ENCODE results near the gene TMEM37.

The TMEM37 gene

DNA sequence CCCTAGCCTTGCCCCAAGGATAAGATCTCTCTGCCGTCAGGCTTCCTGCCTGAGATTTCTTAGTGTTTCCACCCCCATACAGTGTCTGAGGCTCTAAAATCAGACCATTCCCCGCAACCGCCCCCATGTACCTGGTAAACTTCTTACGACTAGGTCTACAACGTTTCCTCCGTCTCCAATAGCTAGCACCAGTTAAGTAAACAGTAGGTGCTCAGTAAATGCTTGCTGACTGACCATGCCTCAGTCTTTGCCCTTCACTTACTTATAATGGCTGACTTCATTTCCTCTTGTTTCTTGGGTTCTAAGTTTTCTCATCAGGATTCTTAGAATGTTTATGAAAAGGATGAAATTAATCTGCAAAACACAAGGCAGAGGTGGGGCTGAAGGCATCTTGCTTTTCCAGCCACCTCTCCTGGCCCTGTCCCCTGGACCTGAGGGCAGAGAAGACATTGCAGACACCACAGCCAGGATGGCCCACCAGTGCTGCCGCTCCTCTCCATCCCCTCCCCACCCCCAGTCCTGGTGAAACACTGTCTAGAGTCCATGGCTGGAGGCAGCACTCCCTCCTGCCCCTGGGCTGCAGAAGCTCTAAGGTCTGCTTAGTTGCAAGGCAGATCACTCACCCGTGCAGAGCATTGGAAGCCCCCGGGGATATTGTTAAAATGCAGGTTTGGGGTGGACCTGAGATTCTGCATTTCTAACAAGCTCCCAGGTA lies 16.9 kb downstream of the TMEM37 start:
- Histone ChIP-seq H3K27ac (ENCODE audit: low read depth, low read length) (no peak overlapping the region), H3K36me3 (ENCODE audit: insufficient read depth, low read length) (no peaks in the 10 kb centered on the region), H3K9me3 (ENCODE audit: low read length) (no peaks in the 10 kb centered on the region), H3K27me3 (ENCODE audit: control insufficient read depth in 1 of 2, insufficient read depth in 2 of 2, low read length in 2 of 2) (peaks cover 0 to 5% of the 10 kb centered on the region in 2 donors), H3K9ac (ENCODE audit: low read length) (no peak overlapping the region), H3K4me1 (ENCODE audit: insufficient read depth, low read length) (no peaks in the 10 kb centered on the region), H3K4me3 (ENCODE audit: low read depth in 1 of 2, low read length in 2 of 2) (no peak overlapping the region)

GRCh38 chr2:119449521-119449920 lies 17.9 kb downstream of the TMEM37 start:
- peaks cover 0 to 5% of the 10 kb centered on the region in 2 donors for H3K27me3 ChIP-seq (ENCODE audit: control insufficient read depth in 1 of 2, insufficient read depth in 2 of 2, low read length in 2 of 2)
- no peaks in the 10 kb centered on the region for H3K9me3 ChIP-seq (ENCODE audit: low read length)
- no peak overlapping the region for H3K9ac ChIP-seq (ENCODE audit: low read length)
- no peaks in the 10 kb centered on the region for H3K4me1 ChIP-seq (ENCODE audit: insufficient read depth, low read length)
- H3K4me3 ChIP-seq (ENCODE audit: low read depth in 1 of 2, low read length in 2 of 2): no peak overlapping the region
- no peak overlapping the region for H3K27ac ChIP-seq (ENCODE audit: low read depth, low read length)
- H3K36me3 ChIP-seq (ENCODE audit: insufficient read depth, low read length): no peaks in the 10 kb centered on the region

DNA sequence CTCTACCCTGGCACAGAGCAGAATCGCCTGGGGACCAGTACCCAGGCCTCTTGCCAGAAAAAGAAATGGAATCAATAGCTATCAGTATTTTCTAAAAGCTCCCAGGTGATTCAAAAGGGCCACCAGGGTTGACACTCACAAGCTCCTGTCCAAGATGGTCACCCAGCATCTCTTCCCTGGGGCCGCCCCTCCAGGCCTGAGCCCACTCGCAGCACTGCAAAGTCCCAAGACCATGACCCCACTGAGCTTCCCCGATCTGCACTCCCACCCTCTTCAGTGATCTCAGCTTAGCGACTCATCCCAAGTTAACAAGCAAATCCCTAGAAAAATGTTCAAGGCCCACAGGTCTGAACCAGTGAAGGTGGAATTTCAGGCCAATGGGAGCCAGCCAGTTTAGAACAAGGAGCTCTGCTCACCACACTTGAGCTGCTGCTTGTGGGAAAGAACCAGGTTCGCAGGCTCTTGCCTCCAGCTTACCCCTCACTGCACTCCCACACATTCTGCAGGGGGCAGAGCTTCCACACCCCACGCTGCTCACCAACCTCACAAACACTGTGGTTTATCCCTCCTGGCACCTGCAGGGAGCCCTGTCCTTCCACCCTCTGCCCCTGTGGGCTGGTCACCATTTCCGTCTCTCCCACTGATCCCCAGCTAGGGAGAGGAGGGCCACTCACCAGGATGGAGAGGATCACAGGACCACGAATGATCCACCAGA lies 19.8 kb downstream of the TMEM37 start:
- H3K9ac ChIP-seq (ENCODE audit: low read length): no peak overlapping the region
- no peak overlapping the region for H3K4me3 ChIP-seq (ENCODE audit: low read depth in 1 of 2, low read length in 2 of 2)
- H3K27ac ChIP-seq (ENCODE audit: low read depth, low read length): no peak overlapping the region
- H3K36me3 ChIP-seq (ENCODE audit: insufficient read depth, low read length): no peaks in the 10 kb centered on the region
- peaks cover 0 to 5% of the 10 kb centered on the region in 2 donors for H3K27me3 ChIP-seq (ENCODE audit: control insufficient read depth in 1 of 2, insufficient read depth in 2 of 2, low read length in 2 of 2)
- no peaks in the 10 kb centered on the region for H3K4me1 ChIP-seq (ENCODE audit: insufficient read depth, low read length)
- no peaks in the 10 kb centered on the region for H3K9me3 ChIP-seq (ENCODE audit: low read length)

DNA sequence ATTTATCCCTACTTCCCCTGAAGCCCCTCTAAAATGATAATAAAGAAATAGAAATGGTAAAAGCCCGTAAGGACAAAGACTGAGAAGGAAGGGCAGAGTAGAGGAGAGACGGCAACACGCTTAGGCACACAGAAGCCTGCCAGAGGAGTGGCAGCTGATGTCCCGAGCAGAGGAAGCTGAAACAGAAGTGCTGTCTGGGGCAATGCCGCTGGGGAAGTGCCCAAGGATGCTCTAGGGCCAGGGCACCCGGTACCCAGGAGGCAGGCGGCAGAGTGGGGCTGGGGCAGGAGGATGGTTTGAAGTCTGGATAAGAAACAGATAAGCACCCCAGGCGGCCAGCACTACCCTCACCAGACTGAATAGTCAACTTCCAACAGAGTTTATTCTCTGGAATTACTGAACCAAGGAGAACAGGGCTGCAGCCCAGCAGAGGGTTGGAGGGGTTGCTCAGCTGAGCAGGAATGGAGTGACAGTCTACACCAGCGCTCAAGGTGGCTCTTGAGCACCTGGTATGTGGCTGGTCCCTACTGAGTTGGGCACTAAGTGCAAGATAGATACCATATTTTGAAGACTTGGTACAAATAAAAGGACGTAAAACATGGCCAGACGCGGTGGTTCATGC lies 22.4 kb downstream of the TMEM37 start:
- Histone ChIP-seq H3K9me3 (ENCODE audit: low read length) (no peaks in the 10 kb centered on the region), H3K27me3 (ENCODE audit: control insufficient read depth in 1 of 2, insufficient read depth in 2 of 2, low read length in 2 of 2) (peaks cover 0 to 5% of the 10 kb centered on the region in 2 donors), H3K36me3 (ENCODE audit: insufficient read depth, low read length) (no peaks in the 10 kb centered on the region), H3K27ac (ENCODE audit: low read depth, low read length) (no peak overlapping the region), H3K4me1 (ENCODE audit: insufficient read depth, low read length) (no peaks in the 10 kb centered on the region), H3K9ac (ENCODE audit: low read length) (no peak overlapping the region), H3K4me3 (ENCODE audit: low read depth in 1 of 2, low read length in 2 of 2) (no peak overlapping the region)

DNA sequence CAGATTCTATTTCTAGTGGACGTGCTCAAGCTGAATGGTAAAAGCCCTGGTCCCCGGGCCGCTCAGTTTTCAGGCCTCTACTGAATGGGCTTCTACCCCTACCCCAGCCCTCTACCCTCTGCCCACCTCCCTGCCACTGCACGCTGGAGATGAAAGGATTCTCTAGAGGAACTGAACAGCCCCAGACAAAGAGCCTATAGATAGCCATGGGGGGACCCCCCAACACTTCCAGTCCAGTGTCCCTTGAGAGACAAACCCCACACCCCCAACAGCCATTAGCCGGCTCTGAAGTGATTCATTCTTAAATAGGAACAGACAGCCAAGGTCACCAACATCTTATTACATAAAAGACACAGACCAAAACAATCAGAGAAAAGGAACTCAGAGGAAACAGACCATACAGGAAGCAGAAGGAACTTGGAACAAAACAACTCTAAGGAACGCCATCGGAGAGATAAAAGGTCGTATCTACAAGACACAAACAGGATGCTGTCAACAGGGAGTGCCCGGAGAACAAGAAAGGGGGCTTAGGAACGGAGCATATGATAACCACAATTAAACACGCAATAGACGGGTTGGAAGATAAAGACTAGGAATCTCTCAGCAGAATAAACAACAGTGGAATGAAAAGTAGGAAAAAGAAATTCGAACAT lies 23.5 kb downstream of the TMEM37 start:
- Histone ChIP-seq H3K4me1 (ENCODE audit: insufficient read depth, low read length) (no peaks in the 10 kb centered on the region), H3K27ac (ENCODE audit: low read depth, low read length) (no peak overlapping the region), H3K27me3 (ENCODE audit: control insufficient read depth in 1 of 2, insufficient read depth in 2 of 2, low read length in 2 of 2) (peaks cover 0 to 5% of the 10 kb centered on the region in 2 donors), H3K4me3 (ENCODE audit: low read depth in 1 of 2, low read length in 2 of 2) (no peak overlapping the region), H3K9me3 (ENCODE audit: low read length) (no peaks in the 10 kb centered on the region), H3K36me3 (ENCODE audit: insufficient read depth, low read length) (no peaks in the 10 kb centered on the region), H3K9ac (ENCODE audit: low read length) (no peak overlapping the region)

- Histone ChIP-seq H3K9me3 (ENCODE audit: low read length) (no peaks in the 10 kb centered on the region), H3K27ac (ENCODE audit: low read depth, low read length) (no peak overlapping the region), H3K27me3 (ENCODE audit: control insufficient read depth in 1 of 2, insufficient read depth in 2 of 2, low read length in 2 of 2) (no peaks in the 10 kb centered on the region), H3K4me1 (ENCODE audit: insufficient read depth, low read length) (no peaks in the 10 kb centered on the region), H3K36me3 (ENCODE audit: insufficient read depth, low read length) (no peaks in the 10 kb centered on the region), H3K4me3 (ENCODE audit: low read depth in 1 of 2, low read length in 2 of 2) (no peak overlapping the region), H3K9ac (ENCODE audit: low read length) (no peak overlapping the region)
Measured at GRCh38 chr2:119460076-119460475, 28.4 kb downstream of the TMEM37 start.

DNA sequence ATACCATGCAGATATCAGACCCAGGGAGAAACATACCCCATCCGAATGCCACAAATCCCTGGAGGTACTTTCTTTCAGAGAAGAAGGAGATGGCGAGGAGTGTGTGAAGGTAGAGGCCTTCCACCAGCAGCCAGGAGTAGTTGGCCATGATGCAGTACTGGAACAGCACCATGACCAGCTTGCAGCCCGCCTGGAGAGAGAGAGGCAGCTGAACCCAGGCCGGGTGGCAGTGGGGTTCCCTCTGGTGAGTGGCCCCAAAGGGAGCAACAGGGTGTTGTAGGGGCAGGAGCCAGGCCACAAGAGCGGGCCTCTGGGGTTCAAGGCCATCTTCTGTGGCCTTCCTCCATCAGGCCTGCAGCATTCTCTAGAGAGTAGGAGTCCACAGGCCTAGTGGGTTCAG lies 30.2 kb downstream of the TMEM37 start:
- Histone ChIP-seq H3K36me3 (ENCODE audit: insufficient read depth, low read length) (no peaks in the 10 kb centered on the region), H3K27me3 (ENCODE audit: control insufficient read depth in 1 of 2, insufficient read depth in 2 of 2, low read length in 2 of 2) (no peaks in the 10 kb centered on the region), H3K4me3 (ENCODE audit: low read depth in 1 of 2, low read length in 2 of 2) (no peak overlapping the region), H3K9me3 (ENCODE audit: low read length) (no peaks in the 10 kb centered on the region), H3K9ac (ENCODE audit: low read length) (no peak overlapping the region), H3K4me1 (ENCODE audit: insufficient read depth, low read length) (no peaks in the 10 kb centered on the region), H3K27ac (ENCODE audit: low read depth, low read length) (no peak overlapping the region)

- Histone ChIP-seq H3K36me3 (ENCODE audit: insufficient read depth, low read length) (no peaks in the 10 kb centered on the region), H3K9me3 (ENCODE audit: low read length) (no peaks in the 10 kb centered on the region), H3K4me1 (ENCODE audit: insufficient read depth, low read length) (no peaks in the 10 kb centered on the region), H3K9ac (ENCODE audit: low read length) (no peak overlapping the region), H3K27me3 (ENCODE audit: control insufficient read depth in 1 of 2, insufficient read depth in 2 of 2, low read length in 2 of 2) (no peaks in the 10 kb centered on the region), H3K27ac (ENCODE audit: low read depth, low read length) (no peak overlapping the region), H3K4me3 (ENCODE audit: low read depth in 1 of 2, low read length in 2 of 2) (no peak overlapping the region)
Measured at GRCh38 chr2:119462574-119462973, 30.9 kb downstream of the TMEM37 start.

- H3K9me3 ChIP-seq (ENCODE audit: low read length): no peaks in the 10 kb centered on the region
- no peak overlapping the region for H3K27ac ChIP-seq (ENCODE audit: low read depth, low read length)
- H3K4me3 ChIP-seq (ENCODE audit: low read depth in 1 of 2, low read length in 2 of 2): no peak overlapping the region
- no peak overlapping the region for H3K9ac ChIP-seq (ENCODE audit: low read length)
- H3K27me3 ChIP-seq (ENCODE audit: control insufficient read depth in 1 of 2, insufficient read depth in 2 of 2, low read length in 2 of 2): no peaks in the 10 kb centered on the region
- no peaks in the 10 kb centered on the region for H3K36me3 ChIP-seq (ENCODE audit: insufficient read depth, low read length)
- no peaks in the 10 kb centered on the region for H3K4me1 ChIP-seq (ENCODE audit: insufficient read depth, low read length)
Measured at GRCh38 chr2:119463136-119463535, 31.5 kb downstream of the TMEM37 start.

DNA sequence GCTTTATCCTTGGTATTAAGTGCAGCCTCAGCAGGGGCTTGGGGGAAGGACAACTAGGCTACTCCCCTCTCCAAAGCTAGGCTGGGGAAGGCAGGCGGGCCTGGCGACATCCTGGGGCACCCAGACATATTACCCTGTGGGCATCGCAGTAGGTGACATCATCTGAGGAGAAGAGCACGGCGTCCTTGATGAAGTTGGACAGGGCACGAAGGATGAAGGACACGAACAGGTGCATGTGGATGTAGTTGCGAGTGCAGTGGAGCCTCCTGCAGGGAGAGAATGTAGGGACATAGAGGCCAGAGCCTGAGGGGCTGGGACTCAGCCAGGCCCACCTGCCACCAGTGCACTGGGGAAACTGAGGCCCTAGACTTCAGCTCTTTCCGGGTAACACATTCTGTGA lies 32.3 kb downstream of the TMEM37 start:
- Histone ChIP-seq H3K27me3 (ENCODE audit: control insufficient read depth in 1 of 2, insufficient read depth in 2 of 2, low read length in 2 of 2) (no peaks in the 10 kb centered on the region), H3K9ac (ENCODE audit: low read length) (no peak overlapping the region), H3K4me1 (ENCODE audit: insufficient read depth, low read length) (no peaks in the 10 kb centered on the region), H3K9me3 (ENCODE audit: low read length) (no peaks in the 10 kb centered on the region), H3K4me3 (ENCODE audit: low read depth in 1 of 2, low read length in 2 of 2) (no peak overlapping the region), H3K36me3 (ENCODE audit: insufficient read depth, low read length) (no peaks in the 10 kb centered on the region), H3K27ac (ENCODE audit: low read depth, low read length) (no peak overlapping the region)

DNA sequence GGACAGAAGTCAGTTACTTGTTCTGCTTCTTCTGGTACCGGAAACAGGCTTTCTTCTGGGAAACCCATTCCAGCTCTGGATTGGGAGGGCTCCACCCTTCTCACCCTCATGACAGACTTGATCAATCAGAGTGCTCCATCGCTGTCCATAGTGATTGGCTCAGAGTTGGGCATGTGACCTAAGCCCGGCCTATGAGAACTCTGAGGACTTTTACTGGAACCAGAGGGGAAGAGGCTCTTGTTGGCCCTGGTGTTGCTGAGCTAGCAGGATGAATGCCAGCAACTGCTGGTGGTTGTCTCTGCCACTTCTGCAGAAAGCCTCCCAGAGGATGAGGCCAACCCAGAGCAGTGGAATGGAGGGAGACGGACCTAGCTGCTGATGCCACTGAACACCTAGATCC lies 33.3 kb downstream of the TMEM37 start:
- H3K9ac ChIP-seq (ENCODE audit: low read length): no peak overlapping the region
- H3K4me3 ChIP-seq (ENCODE audit: low read depth in 1 of 2, low read length in 2 of 2): no peak overlapping the region
- no peaks in the 10 kb centered on the region for H3K27me3 ChIP-seq (ENCODE audit: control insufficient read depth in 1 of 2, insufficient read depth in 2 of 2, low read length in 2 of 2)
- no peaks in the 10 kb centered on the region for H3K4me1 ChIP-seq (ENCODE audit: insufficient read depth, low read length)
- no peaks in the 10 kb centered on the region for H3K9me3 ChIP-seq (ENCODE audit: low read length)
- no peaks in the 10 kb centered on the region for H3K36me3 ChIP-seq (ENCODE audit: insufficient read depth, low read length)
- H3K27ac ChIP-seq (ENCODE audit: low read depth, low read length): no peak overlapping the region

All from muscle layer of colon (tissue), 2 donors.